Gastrocnemius medialis (tissue), 4 donors: ENCODE measurements around the gene C9orf85. TPM values are rescaled to one million over a fixed set of nuclear protein-coding genes. Genes with fewer than 3 reads are reported as not detected.

Experiments used
- ATAC-seq, 2 donors: fragments of 150-250 bp; one replicate each; pipeline ENCODE4 v1.9.1; 2016
- DNase-seq, 2 donors: peaks; one replicate each; pipeline ENCODE4 v3.0.0-alpha.2; 2019
- H3K27ac ChIP-seq, 4 donors: fragments of 200-600 bp; sonication (generic); 1 replicate in 1 of 4; 2 replicates in 3 of 4; pipeline ENCODE4 v1.5.1; 2016 to 2018; ENCODE audit warnings: mild to moderate bottlenecking in 2 of 4, moderate library complexity in 1 of 4
- H3K27me3 ChIP-seq, 3 donors: fragments of 200-600 bp; sonication (generic) in 2 of 3; 1 replicate in 1 of 3; 2 replicates in 2 of 3; pipeline versions ENCODE4 v1.5.1 to v1.6.0; 2016 to 2019; ENCODE audit warnings: mild to moderate bottlenecking in 1 of 3, moderate library complexity in 1 of 3
- H3K36me3 ChIP-seq, 2 donors: fragments of 200-600 bp; sonication (generic) in 1 of 2; one replicate each; pipeline ENCODE4 v1.5.1; 2017 to 2018
- H3K4me1 ChIP-seq, 2 donors: fragments of 200-600 bp; sonication (generic) in 1 of 2; one replicate each; pipeline ENCODE4 v1.5.1; 2016 to 2017; ENCODE audit warnings: mild to moderate bottlenecking in 2 of 2
- H3K4me3 ChIP-seq, 4 donors: fragments of 200-600 bp; sonication (generic) in 3 of 4; 1 replicate in 1 of 4; 2 replicates in 3 of 4; pipeline ENCODE4 v1.5.1; 2016 to 2019; ENCODE audit warnings: mild to moderate bottlenecking in 2 of 4
- H3K9me3 ChIP-seq, 3 donors: fragments of 200-600 bp; sonication (generic) in 2 of 3; 1 replicate in 1 of 3; 2 replicates in 2 of 3; pipeline ENCODE4 v1.5.1; 2016 to 2019
- POLR2A ChIP-seq, 2 donors: fragments of 450-650 bp; IDR thresholded peaks; one replicate each; pipeline ENCODE4 v1.6.1; 2017; ENCODE audit warnings: antibody characterized with exemption in 2 of 2, mild to moderate bottlenecking in 2 of 2, moderate library complexity in 2 of 2
- in situ Hi-C, 4 donors: fragments of 200-750 bp; cut with MboI; loops; one replicate each; pipeline versions ENCODE4 v1.15.0 to v1.8.0; 2017; ENCODE audit warnings: low sequenced_read_pairs in 4 of 4
- intact Hi-C: fragments of 100-400 bp; cut with DNase I; formaldehyde crosslinking; loops from one replicate; pipeline ENCODE4 v1.15.1; 2023; ENCODE audit warnings: low total_unique reads
- total RNA-seq, 4 donors: library from RNA; depleted of rRNA; stranded (reverse); fragments of >200 nt; gene quantifications; one replicate each; pipeline versions ENCODE4 v1.1.0 to v1.2.3, GENCODE V29; 2016
- TF ChIP-seq, protein P1 (sequence below), 5 experiments: fragments of 450-650 bp in 3 of 5; fragments of 200-600 bp in 2 of 5; sonication (generic) in 2 of 5; IDR thresholded peaks in 4 of 5; conservative IDR thresholded peaks in 1 of 5; 1 replicate in 4 of 5; 2 replicates in 1 of 5; pipeline ENCODE4 v1.5.1; 2016 to 2019; ENCODE audit warnings: antibody characterized with exemption in 5 of 5, mild to moderate bottlenecking in 3 of 5, moderate library complexity in 3 of 5

The C9orf85 gene
- total RNA-seq, 4 donors from 2014 or later, result 1.7 to 9.6 (median 6.3) TPM

DNA sequence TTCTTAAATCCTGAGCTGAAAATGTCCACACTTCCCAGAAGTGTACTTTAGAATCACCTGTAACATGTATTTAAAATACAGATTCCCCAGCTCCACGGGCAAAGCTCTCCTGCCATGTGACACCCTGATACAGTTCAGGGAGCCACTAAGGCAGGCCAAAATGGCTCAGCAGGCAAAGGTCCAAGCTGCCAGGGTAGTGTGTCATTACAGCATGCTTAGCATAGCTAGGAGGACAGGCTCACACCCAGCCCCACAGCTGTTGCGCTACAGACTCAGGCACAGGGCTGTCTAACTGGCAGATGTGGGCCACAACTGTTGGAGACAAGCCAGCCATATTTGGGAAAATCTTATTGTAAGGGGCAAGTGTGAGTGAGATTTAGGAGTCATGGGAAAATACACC lies 73.0 kb downstream of the C9orf85 start:
- TF ChIP-seq, protein P1, sequence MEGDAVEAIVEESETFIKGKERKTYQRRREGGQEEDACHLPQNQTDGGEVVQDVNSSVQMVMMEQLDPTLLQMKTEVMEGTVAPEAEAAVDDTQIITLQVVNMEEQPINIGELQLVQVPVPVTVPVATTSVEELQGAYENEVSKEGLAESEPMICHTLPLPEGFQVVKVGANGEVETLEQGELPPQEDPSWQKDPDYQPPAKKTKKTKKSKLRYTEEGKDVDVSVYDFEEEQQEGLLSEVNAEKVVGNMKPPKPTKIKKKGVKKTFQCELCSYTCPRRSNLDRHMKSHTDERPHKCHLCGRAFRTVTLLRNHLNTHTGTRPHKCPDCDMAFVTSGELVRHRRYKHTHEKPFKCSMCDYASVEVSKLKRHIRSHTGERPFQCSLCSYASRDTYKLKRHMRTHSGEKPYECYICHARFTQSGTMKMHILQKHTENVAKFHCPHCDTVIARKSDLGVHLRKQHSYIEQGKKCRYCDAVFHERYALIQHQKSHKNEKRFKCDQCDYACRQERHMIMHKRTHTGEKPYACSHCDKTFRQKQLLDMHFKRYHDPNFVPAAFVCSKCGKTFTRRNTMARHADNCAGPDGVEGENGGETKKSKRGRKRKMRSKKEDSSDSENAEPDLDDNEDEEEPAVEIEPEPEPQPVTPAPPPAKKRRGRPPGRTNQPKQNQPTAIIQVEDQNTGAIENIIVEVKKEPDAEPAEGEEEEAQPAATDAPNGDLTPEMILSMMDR (IDR thresholded peaks at IDR 0.05 in 4 of 5, conservative IDR thresholded peaks at IDR 0.05 in 1 of 5), result no peak
- TF ChIP-seq POLR2A (IDR thresholded peaks at IDR 0.05), result no peak
- no peaks in the 10 kb centered on the region for H3K27me3 ChIP-seq
- H3K36me3 ChIP-seq, result no peaks in the 10 kb centered on the region
- peak overlapping the region in 3 of 4 donors; percentile 16 to 42 (median 37) for H3K27ac ChIP-seq
- no peaks in the 10 kb centered on the region for H3K9me3 ChIP-seq
- peaks cover 23 to 27% of the 10 kb centered on the region in 2 donors for H3K4me1 ChIP-seq
- H3K4me3 ChIP-seq, result no peak overlapping the region
- intact Hi-C loops, result loop anchor here (1.0 to 5.0 kb wide), 3 partner anchors 42 to 177 kb away; partner anchors contain the start of genes ABHD17B and C9orf85
- DNase-seq (peak; percentile 89 to 91), ATAC-seq (peak; percentile 94 to 100)
- in situ Hi-C loops, result no loop called here

DNA sequence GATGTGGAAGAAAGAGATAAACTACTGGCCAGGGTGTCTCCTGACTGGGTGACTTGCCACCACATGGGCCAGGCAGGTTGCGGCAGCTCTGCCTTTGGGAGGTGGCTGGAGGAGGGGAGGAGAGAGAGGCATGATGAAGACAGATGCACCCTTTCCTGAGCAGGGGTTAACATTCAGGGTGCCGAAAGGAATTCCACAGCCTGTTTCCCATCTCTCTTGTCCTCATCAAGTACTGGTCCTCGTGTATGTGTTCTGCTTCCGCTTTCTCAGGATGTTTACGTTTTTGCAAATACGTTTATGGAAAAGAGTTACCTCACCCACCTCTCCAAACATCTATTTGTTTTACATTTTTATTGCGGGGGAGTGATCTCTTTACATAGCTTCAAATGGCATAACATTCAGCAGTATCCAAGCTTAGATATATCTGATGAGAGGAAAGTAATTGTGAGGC lies 73.4 kb downstream of the C9orf85 start:
- Histone ChIP-seq H3K4me3 (no peak overlapping the region), H3K9me3 (no peaks in the 10 kb centered on the region), H3K4me1 (peaks cover 23 to 27% of the 10 kb centered on the region in 2 donors), H3K27ac (peak overlapping the region in 3 of 4 donors; percentile 16 to 42 (median 37)), H3K27me3 (no peaks in the 10 kb centered on the region), H3K36me3 (no peaks in the 10 kb centered on the region)
- TF ChIP-seq, protein P1 (IDR thresholded peaks at IDR 0.05 in 4 of 5, conservative IDR thresholded peaks at IDR 0.05 in 1 of 5), result no peak
- TF ChIP-seq POLR2A (IDR thresholded peaks at IDR 0.05), result no peak
- intact Hi-C loops, result loop anchor here (1.0 to 5.0 kb wide), 3 partner anchors 43 to 178 kb away; partner anchors contain the start of genes ABHD17B and C9orf85
- DNase-seq (peak in 1 of 2 donors; percentile 50), ATAC-seq (peak; percentile 62 to 76)
- in situ Hi-C loops, result no loop called here

DNA sequence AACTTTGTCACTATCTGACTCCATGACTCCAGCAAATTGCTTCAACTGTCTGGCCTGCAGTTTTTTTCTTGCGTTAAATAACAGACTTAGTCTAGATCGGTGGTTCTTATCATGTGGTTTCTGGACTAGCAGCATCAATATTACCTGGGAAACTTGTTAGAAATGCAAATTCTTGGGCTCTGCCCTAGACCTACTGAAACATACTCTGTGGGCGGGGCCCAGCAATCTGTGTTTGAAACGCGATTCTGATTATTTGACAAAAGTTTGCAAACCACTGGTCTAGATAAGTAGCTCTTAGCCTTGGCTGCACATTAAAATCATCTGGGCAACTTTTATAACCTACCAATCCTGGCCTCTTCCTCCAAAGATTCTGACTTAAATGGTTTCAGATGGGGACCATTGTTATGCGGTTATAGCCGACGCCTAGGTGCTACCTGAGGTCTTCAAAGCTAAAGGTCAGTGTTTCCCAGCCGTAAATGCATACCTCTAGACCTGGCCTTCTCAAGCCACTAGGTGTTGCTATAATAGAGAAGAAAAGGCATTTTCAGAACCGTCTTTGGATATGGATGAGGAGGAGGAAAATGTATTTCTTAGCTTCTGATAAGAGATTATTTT lies 74.0 kb downstream of the C9orf85 start:
- peaks cover 18 to 27% of the 10 kb centered on the region in 2 donors for H3K4me1 ChIP-seq
- no peaks in the 10 kb centered on the region for H3K27me3 ChIP-seq
- DNase-seq (no peak), ATAC-seq (no peak)
- TF ChIP-seq, protein P1 (IDR thresholded peaks at IDR 0.05 in 4 of 5, conservative IDR thresholded peaks at IDR 0.05 in 1 of 5), result no peak
- TF ChIP-seq POLR2A (IDR thresholded peaks at IDR 0.05), result no peak
- no peak overlapping the region for H3K4me3 ChIP-seq
- no peaks in the 10 kb centered on the region for H3K36me3 ChIP-seq
- H3K9me3 ChIP-seq, result no peaks in the 10 kb centered on the region
- H3K27ac ChIP-seq, result no peak overlapping the region
- intact Hi-C loops, result no loop called here
- in situ Hi-C loops, result no loop called here

DNA sequence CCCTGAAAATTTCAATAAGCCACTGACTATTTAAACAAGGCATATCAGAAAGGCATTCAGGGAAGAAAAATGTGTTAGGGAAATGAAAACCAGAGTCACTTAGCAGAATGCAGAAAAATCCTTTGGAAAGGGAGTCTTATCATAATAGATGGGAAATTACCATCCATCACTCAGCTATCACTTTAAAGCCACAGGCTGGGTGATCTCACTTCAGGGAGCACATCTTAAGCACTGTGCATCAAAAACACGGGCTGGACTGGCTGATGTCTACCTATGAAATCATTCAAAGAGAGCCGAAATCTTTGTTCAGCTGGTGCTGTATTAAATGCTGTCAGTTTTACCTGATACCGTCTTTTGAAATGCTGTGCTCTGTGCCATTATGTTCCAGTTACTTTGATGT lies 75.5 kb downstream of the C9orf85 start:
- intact Hi-C loops, result no loop called here
- H3K4me3 ChIP-seq, result no peak overlapping the region
- ATAC-seq (no peak), DNase-seq (no peak)
- no peaks in the 10 kb centered on the region for H3K27me3 ChIP-seq
- TF ChIP-seq POLR2A (IDR thresholded peaks at IDR 0.05), result no peak
- TF ChIP-seq, protein P1 (IDR thresholded peaks at IDR 0.05 in 4 of 5, conservative IDR thresholded peaks at IDR 0.05 in 1 of 5), result no peak
- H3K27ac ChIP-seq, result no peak overlapping the region
- no peaks in the 10 kb centered on the region for H3K9me3 ChIP-seq
- no peaks in the 10 kb centered on the region for H3K36me3 ChIP-seq
- in situ Hi-C loops, result no loop called here
- peaks cover 9 to 16% of the 10 kb centered on the region in 2 donors for H3K4me1 ChIP-seq
